IPS DF 4.7 (cell line): ENCODE measurements around the gene SPC24.
"Not testable (repeated sequence)": the region's sequence is repeated elsewhere in the genome, so short reads cannot be mapped to it uniquely, and the experiment has no call there.

Experiments
- DNase-seq: peaks from one replicate; pipeline ENCODE4 v3.0.0-alpha.2; 2013; ENCODE audit warnings: low spot score; ENCODE audit errors: extremely low read depth

SPC24 gene

GRCh38 chr19:11192957-11193939 lies 37.7 kb upstream of the SPC24 start:
- no peak for DNase-seq

GRCh38 chr19:11191934-11192333 lies 36.4 kb upstream of the SPC24 start:
- no peak for DNase-seq

GRCh38 chr19:11191273-11191755 lies 35.7 kb upstream of the SPC24 start:
- no peak for DNase-seq

GRCh38 chr19:11190501-11190900 lies 34.9 kb upstream of the SPC24 start:
- no peak for DNase-seq

- DNase-seq = no peak
These were observed 31.9 kb upstream of the SPC24 start for GRCh38 chr19:11187441-11187840.

- no peak for DNase-seq
These were observed 27.4 kb upstream of the SPC24 start for GRCh38 chr19:11182994-11183393.

- DNase-seq = no peak
These were observed 25.9 kb upstream of the SPC24 start for GRCh38 chr19:11181488-11181887.

GRCh38 chr19:11180975-11181374 lies 25.4 kb upstream of the SPC24 start:
- not testable (repeated sequence) for DNase-seq

GRCh38 chr19:11180346-11180745 lies 24.8 kb upstream of the SPC24 start:
- DNase-seq = no peak

GRCh38 chr19:11179716-11180297 lies 24.2 kb upstream of the SPC24 start:
- no peak for DNase-seq

GRCh38 chr19:11179145-11179465 lies 23.5 kb upstream of the SPC24 start:
- not testable (repeated sequence) for DNase-seq

GRCh38 chr19:11177592-11177991 lies 22.0 kb upstream of the SPC24 start:
- no peak for DNase-seq

- DNase-seq = no peak
These were observed 21.0 kb upstream of the SPC24 start for GRCh38 chr19:11176466-11177193.

- DNase-seq = no peak
These were observed 20.3 kb upstream of the SPC24 start for GRCh38 chr19:11175920-11176319.

- no peak for DNase-seq
These were observed 18.8 kb upstream of the SPC24 start for GRCh38 chr19:11174336-11174735.

- no peak for DNase-seq
These were observed 18.1 kb upstream of the SPC24 start for GRCh38 chr19:11173516-11174155.

GRCh38 chr19:11172576-11172975 lies 17.0 kb upstream of the SPC24 start:
- DNase-seq = no peak

GRCh38 chr19:11171144-11171543 lies 15.6 kb upstream of the SPC24 start:
- no peak for DNase-seq

- no peak for DNase-seq
These were observed 14.5 kb upstream of the SPC24 start for GRCh38 chr19:11169896-11170678.

- DNase-seq = no peak
These were observed 13.0 kb upstream of the SPC24 start for GRCh38 chr19:11168568-11168967.
